T-helper 17 cell (primary cell): ENCODE data around the gene VAT1. TPM values are rescaled to one million over a fixed set of nuclear protein-coding genes. Genes with fewer than 3 reads are reported as not detected.
"Not testable (repeated sequence)": the region's sequence is repeated elsewhere in the genome, so short reads cannot be mapped to it uniquely, and the experiment has no call there.

Source experiments
- ATAC-seq: fragments of 150-1000 bp; cut with Tn5 transposase; 2 replicates; pipeline ENCODE4 v1.10.0; 2021; ENCODE audit warnings: mild to moderate bottlenecking, moderate library complexity
- DNase-seq, 3 donors: peaks; one replicate each; pipeline versions ENCODE4 v3.0.0 to v3.0.0-alpha.2; 2020 to 2021
- H3K9me3 ChIP-seq: one replicate; pipeline ENCODE4 v1.7.0; 2013; ENCODE audit warnings: low read length, mild to moderate bottlenecking; ENCODE audit not compliant: control insufficient read depth, poor library complexity, severe bottlenecking
- H3K27ac Mint-ChIP-seq: one replicate; pipeline ENCODE4 v1.8.0; 2022; ENCODE audit warnings: mild to moderate bottlenecking, moderate library complexity, mixed read lengths
- H3K27me3 Mint-ChIP-seq: one replicate; pipeline ENCODE4 v1.8.0; 2022; ENCODE audit warnings: mixed read lengths
- H3K36me3 Mint-ChIP-seq: one replicate; pipeline ENCODE4 v1.8.0; 2022; ENCODE audit warnings: low read depth, mixed read lengths
- H3K4me1 Mint-ChIP-seq: one replicate; pipeline ENCODE4 v1.8.0; 2022; ENCODE audit warnings: mild to moderate bottlenecking, mixed read lengths
- H3K4me3 Mint-ChIP-seq: one replicate; pipeline ENCODE4 v1.8.0; 2022; ENCODE audit warnings: mild to moderate bottlenecking, moderate library complexity, mixed read lengths
- total RNA-seq, 4 donors: library from RNA in 2 of 4; stranded (reverse) in 2 of 4; gene quantifications; one replicate each; pipeline ENCODE4 v1.2.3 and lab custom pipeline; 2022 to 2026

Gene VAT1
- total RNA-seq (10 to 100 TPM; 26.0 to 29.3 TPM), total RNA-seq (lab: John Stamatoyannopoulos, UW) (27.7 to 50.3 reads per million in 2 donors)

DNA sequence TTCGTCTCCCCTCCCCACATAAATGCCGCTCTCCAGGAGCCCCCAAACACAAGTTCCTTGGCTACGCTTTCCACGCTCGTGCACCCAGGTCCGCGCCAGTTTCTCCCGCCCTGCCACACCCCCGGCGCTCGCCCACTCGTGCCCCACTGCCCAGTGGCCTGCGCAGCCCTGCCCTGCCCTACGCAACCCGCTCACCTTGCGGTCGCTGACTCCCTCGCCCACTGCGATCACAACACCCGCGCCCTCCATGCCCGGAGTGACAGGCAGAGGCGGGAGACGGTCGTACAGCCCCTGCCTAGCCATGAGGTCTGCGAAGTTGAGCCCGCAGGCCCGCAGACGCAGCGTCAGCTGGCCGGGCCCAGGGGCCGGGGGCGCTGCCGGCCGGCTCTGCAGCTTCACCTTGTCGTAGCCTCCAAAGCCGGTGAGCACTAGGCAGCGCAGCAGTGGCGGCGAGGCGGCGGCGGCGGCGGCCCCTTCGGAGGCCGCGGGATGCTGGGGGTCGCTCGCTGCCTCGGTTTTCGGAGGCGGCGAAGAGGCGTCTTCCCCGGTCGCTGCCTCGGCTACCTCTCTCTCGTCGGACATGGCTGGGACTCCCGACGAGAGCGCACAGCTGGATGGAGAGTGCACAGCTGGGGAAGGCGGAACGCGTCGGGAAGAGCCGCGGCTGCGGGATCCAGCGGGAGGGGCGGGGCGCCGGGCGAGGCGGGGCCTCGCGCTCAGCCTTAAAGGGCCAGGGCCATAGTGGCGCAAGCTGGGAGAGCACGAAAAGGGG lies at the start of gene VAT1:
VAT1 (minus strand) TSS at position 645 of the 772 bp plus-strand sequence; CDS start at position 582, 63 bp downstream.
- H3K27ac Mint-ChIP-seq = peak within 1 kb of the TSS; percentile 89
- ATAC-seq (peak; percentile 53), DNase-seq (peak; percentile 41 to 69 (median 65))
- H3K27me3 Mint-ChIP-seq = no peaks in the 10 kb centered on the region
- H3K4me1 Mint-ChIP-seq = peaks cover 43% of the 10 kb centered on the region
- peak within 1 kb of the TSS; percentile 94 for H3K4me3 Mint-ChIP-seq
- H3K9me3 ChIP-seq = no peaks in the 10 kb centered on the region
- no peaks in the 10 kb centered on the region for H3K36me3 Mint-ChIP-seq

DNA sequence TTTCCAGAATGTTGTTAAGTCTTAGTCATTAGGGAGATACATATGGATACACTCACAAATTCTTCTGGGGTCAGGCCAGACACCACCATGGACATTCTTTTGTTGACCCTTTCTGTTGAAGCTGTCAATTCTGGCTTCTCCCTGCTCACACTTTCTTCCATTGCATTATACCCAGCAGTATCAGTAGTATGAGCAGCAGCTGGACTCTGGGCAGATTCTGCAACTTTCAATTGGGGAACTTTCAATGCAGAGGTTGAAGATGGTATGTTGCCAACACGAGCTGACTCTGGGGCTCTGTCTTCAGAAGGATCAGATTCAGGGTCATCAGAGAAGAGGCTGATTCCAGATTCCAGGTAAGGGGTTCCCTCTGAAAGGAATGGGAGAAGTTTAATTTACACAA lies 48.7 kb upstream of the VAT1 start:
- Mint-ChIP-seq H3K4me1 (no peaks in the 10 kb centered on the region), H3K27me3 (no peaks in the 10 kb centered on the region), H3K36me3 (no peaks in the 10 kb centered on the region), H3K4me3 (no peak overlapping the region), H3K27ac (no peak overlapping the region)
- no peak for DNase-seq
- no peaks in the 10 kb centered on the region for H3K9me3 ChIP-seq
- no peak for ATAC-seq

DNA sequence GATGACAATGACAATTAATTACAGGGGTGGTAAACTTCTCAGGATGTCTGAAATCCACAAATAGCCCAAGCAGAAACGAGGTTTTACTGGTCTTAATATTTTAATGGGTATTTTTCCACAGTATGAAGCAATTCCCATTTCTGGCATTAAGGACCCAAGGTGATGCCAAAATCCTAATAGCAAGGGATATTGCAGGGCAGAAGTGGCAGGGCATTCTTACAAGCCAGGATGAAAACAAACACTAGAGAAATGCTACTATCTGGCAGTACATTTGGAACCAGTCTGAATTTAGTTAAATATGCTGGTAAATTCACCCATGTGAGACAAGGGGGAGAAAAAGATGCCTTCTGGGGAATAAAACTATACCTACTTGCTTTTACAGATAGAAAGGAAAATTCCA lies 48.1 kb upstream of the VAT1 start:
- ATAC-seq (no peak), DNase-seq (no peak)
- no peak overlapping the region for H3K4me3 Mint-ChIP-seq
- no peak overlapping the region for H3K27ac Mint-ChIP-seq
- H3K27me3 Mint-ChIP-seq = no peaks in the 10 kb centered on the region
- H3K36me3 Mint-ChIP-seq = no peaks in the 10 kb centered on the region
- no peaks in the 10 kb centered on the region for H3K9me3 ChIP-seq
- no peaks in the 10 kb centered on the region for H3K4me1 Mint-ChIP-seq

DNA sequence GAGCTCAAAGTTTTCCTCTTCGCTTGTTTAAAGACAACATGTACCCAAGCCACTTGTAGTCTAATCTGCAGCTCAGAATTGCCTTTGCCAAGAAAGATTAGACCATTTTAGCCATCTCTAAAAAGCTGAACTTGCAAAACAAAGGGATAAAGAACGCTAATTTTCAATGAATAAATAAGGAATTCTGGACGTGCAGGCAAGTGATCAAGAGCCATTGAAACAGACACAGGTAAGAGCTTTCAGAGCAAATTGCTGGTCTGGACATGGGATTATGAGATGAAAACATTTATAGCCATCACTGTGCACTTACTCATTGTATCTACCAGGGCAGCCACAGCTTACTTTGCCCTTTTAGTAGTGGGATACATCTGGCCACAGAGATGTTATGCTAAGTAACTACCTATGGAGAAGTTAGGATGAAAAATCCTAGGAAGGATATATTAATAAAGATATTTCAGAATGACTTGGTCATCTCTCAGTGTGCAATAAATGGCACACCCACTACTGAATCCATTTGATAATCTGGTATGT lies 47.2 kb upstream of the VAT1 start:
- ATAC-seq (no peak), DNase-seq (no peak)
- H3K27ac Mint-ChIP-seq = no peak overlapping the region
- no peak overlapping the region for H3K4me3 Mint-ChIP-seq
- H3K9me3 ChIP-seq = no peaks in the 10 kb centered on the region
- no peaks in the 10 kb centered on the region for H3K4me1 Mint-ChIP-seq
- H3K27me3 Mint-ChIP-seq = no peaks in the 10 kb centered on the region
- no peaks in the 10 kb centered on the region for H3K36me3 Mint-ChIP-seq

DNA sequence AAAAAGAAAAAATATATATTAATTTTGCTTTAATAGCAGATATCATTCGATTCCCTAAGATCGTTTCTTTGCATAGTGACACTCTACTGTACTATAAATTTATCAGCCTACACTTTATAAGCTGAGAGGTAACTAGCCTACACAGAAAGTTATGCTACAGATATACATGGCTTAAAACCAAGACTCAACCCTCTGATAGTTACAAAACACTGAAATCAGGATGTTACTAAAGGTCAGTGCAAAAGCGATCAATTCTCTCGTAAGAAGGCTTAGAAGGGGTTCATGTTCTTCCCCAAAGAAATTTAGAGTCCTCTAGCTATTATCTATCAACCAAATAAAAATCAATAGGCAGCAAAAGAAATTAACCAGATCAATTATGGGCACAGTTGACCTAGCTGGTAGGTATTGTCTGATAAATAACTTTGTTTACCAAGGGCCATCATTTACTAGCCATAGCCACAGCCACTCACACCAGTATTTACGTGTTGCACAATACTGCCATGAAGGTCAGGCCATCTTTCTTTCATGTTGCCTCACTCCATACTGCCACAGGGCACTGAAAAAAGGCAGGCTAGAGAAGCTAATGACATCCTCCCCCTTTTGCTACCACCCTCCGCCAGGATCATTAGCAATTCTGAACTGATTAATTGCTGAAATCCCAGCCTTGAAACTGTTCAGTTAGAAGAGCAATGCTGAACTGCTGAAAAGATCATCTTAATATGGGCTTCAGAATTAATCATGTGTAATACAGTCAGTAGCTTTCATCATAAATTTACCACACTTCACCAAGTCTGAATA lies 46.6 kb upstream of the VAT1 start:
- no peaks in the 10 kb centered on the region for H3K9me3 ChIP-seq
- Mint-ChIP-seq H3K4me1 (no peaks in the 10 kb centered on the region), H3K27ac (no peak overlapping the region), H3K36me3 (no peaks in the 10 kb centered on the region), H3K4me3 (no peak overlapping the region), H3K27me3 (no peaks in the 10 kb centered on the region)
- ATAC-seq (no peak), DNase-seq (no peak)

DNA sequence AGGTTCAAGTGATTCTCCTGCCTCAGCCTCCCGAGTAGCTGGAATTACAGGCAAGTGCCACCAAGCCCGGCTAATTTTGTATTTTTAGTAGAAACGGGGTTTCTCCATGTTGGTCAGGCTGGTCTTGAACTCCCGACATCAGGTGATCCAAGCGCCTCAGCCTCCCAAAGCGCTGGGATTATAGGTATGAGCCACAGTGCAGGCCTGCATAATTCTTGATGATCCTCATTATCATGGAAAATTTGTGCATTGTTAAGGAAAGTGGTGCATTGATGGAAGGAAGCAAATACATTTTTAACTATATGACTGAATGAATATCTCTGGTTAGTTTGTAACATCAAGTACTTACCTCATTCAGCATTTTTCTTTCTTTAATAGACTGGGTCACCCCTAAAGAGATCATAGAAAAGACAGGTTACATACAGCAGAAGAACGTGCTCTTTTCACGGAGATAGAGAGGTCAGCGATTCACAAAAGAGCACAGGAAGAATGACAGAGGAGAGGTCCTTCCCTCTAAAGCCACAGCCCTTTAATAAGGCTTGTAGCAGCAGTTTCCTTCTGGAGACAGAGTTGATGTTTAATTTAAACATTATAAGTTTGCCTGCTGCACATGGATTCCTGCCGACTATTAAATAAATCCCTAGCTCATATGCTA lies 40.9 kb upstream of the VAT1 start:
- ATAC-seq (no peak), DNase-seq (no peak)
- Mint-ChIP-seq H3K4me1 (peaks cover 2% of the 10 kb centered on the region), H3K4me3 (no peak overlapping the region), H3K27me3 (no peaks in the 10 kb centered on the region), H3K36me3 (peaks cover 2% of the 10 kb centered on the region), H3K27ac (no peak overlapping the region)
- no peaks in the 10 kb centered on the region for H3K9me3 ChIP-seq

GRCh38 chr17:43056051-43056450 lies 33.9 kb upstream of the VAT1 start:
- H3K4me1 Mint-ChIP-seq = peaks cover under 1% of the 10 kb centered on the region
- H3K27me3 Mint-ChIP-seq = no peaks in the 10 kb centered on the region
- ATAC-seq (no peak), DNase-seq (no peak)
- H3K9me3 ChIP-seq = no peaks in the 10 kb centered on the region
- H3K27ac Mint-ChIP-seq = no peak overlapping the region
- no peak overlapping the region for H3K4me3 Mint-ChIP-seq
- H3K36me3 Mint-ChIP-seq = peaks cover 2% of the 10 kb centered on the region

DNA sequence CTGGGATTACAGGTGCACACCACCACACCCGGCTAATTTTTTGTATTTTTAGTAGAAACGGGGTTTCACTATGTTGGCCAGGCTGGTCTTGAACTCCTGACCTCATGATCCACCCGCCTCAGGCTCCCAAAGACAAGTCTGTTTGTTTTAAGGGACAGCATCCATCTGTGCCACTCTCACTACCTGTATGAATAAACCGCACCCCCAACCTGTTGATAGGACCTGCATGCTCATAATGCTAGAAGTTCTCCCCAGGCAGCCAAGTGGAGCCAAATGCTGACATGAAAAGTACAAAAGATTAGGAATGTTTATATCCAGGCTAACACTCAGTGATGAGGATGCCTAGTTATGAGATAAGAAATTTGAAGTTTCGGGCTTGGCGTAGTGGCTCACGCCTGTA lies 30.8 kb upstream of the VAT1 start:
- not testable (repeated sequence) for H3K4me3 Mint-ChIP-seq, DNase-seq, H3K27ac Mint-ChIP-seq, H3K9me3 ChIP-seq, ATAC-seq, H3K27me3 Mint-ChIP-seq, H3K4me1 Mint-ChIP-seq, H3K36me3 Mint-ChIP-seq

GRCh38 chr17:43051969-43052368 lies 29.8 kb upstream of the VAT1 start:
- Mint-ChIP-seq H3K27ac (no peak overlapping the region), H3K36me3 (no peaks in the 10 kb centered on the region), H3K4me3 (no peak overlapping the region), H3K27me3 (no peaks in the 10 kb centered on the region), H3K4me1 (no peaks in the 10 kb centered on the region)
- ATAC-seq = no peak
- H3K9me3 ChIP-seq = no peaks in the 10 kb centered on the region
- DNase-seq = no peak

DNA sequence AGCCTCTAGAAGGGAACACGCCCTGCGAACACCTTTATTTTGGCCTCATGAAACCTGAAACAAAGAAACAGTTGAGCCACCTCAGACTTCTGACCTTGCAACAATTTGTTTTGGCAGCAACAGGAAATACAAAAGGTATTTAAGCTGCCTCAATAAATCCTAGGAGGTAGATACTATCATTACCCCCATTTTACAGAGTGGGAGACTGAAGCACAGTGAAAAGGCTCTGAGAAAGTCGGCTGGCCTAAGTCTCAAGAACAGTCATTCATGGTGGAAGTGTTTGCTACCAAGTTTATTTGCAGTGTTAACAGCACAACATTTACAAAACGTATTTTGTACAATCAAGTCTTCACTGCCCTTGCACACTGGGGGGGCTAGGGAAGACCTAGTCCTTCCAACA lies 21.8 kb upstream of the VAT1 start:
- H3K9me3 ChIP-seq = no peaks in the 10 kb centered on the region
- H3K27ac Mint-ChIP-seq = peak overlapping the region; percentile 19
- ATAC-seq = no peak
- no peaks in the 10 kb centered on the region for H3K36me3 Mint-ChIP-seq
- H3K4me3 Mint-ChIP-seq = no peak overlapping the region
- no peaks in the 10 kb centered on the region for H3K4me1 Mint-ChIP-seq
- no peak for DNase-seq
- H3K27me3 Mint-ChIP-seq = no peaks in the 10 kb centered on the region

DNA sequence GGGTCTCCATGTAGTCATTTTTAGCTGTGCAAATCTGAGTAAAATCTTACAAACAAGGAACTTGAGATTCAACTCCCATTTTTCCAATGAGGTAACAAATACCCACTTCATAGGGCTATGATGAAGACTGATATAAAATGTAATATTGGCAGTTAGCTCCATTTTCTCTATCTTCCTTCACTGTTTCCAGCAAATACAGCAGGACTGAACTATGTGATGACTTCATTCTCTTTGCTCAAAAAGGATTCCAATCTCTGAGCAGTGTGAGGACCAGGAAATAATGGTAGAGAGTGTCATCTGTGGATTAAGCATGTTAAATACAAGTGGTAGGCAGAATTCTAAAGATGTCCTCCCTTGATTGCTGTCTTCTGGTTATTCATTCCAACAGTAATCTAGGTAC lies 21.1 kb upstream of the VAT1 start:
- no peak overlapping the region for H3K4me3 Mint-ChIP-seq
- peak overlapping the region; percentile 19 for H3K27ac Mint-ChIP-seq
- H3K4me1 Mint-ChIP-seq = no peaks in the 10 kb centered on the region
- no peaks in the 10 kb centered on the region for H3K9me3 ChIP-seq
- no peaks in the 10 kb centered on the region for H3K36me3 Mint-ChIP-seq
- no peaks in the 10 kb centered on the region for H3K27me3 Mint-ChIP-seq
- DNase-seq (no peak), ATAC-seq (no peak)

GRCh38 chr17:43042025-43042628 lies 19.9 kb upstream of the VAT1 start:
- no peak overlapping the region for H3K27ac Mint-ChIP-seq
- H3K9me3 ChIP-seq = no peaks in the 10 kb centered on the region
- no peak overlapping the region for H3K4me3 Mint-ChIP-seq
- DNase-seq (no peak), ATAC-seq (no peak)
- H3K36me3 Mint-ChIP-seq = no peaks in the 10 kb centered on the region
- H3K27me3 Mint-ChIP-seq = no peaks in the 10 kb centered on the region
- H3K4me1 Mint-ChIP-seq = no peaks in the 10 kb centered on the region

DNA sequence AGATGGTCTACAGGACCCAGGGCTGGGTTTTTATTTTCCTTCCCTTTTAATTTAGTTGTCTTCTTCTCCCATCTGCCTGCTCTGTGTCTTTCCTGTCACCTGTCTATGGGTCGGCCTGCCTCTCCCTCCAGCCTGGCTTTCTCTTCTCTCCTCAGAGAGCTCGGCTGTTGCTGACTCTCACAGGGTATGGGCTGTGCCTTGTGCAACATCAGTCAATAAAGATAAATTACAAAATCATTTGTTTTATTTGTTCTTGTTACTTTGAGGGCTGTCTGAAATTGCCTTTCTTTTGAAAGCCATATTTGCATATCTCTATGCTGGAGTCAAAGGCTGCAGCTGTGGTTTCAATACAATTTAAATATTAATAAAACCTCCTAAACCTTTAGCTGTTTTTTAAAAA lies 18.5 kb upstream of the VAT1 start:
- Mint-ChIP-seq H3K4me1 (no peaks in the 10 kb centered on the region), H3K27ac (no peak overlapping the region), H3K36me3 (no peaks in the 10 kb centered on the region), H3K4me3 (no peak overlapping the region), H3K27me3 (no peaks in the 10 kb centered on the region)
- ATAC-seq (no peak), DNase-seq (no peak)
- H3K9me3 ChIP-seq = no peaks in the 10 kb centered on the region
